NCI-H1092 treated with DMSO at 0.1 percent for 48 hours (cell line): Measurements from ENCODE around the gene CABP4.
A peak's percentile ranks its signal among the peaks of the same experiment; 100 is the strongest.
"Not testable (repeated sequence)": the region's sequence is repeated elsewhere in the genome, so short reads cannot be mapped to it uniquely, and the experiment has no call there.

Experiments used
- DNase-seq: peaks from one replicate; lab custom pipeline; 2025; lab: John Stamatoyannopoulos, UW

Gene CABP4

DNA sequence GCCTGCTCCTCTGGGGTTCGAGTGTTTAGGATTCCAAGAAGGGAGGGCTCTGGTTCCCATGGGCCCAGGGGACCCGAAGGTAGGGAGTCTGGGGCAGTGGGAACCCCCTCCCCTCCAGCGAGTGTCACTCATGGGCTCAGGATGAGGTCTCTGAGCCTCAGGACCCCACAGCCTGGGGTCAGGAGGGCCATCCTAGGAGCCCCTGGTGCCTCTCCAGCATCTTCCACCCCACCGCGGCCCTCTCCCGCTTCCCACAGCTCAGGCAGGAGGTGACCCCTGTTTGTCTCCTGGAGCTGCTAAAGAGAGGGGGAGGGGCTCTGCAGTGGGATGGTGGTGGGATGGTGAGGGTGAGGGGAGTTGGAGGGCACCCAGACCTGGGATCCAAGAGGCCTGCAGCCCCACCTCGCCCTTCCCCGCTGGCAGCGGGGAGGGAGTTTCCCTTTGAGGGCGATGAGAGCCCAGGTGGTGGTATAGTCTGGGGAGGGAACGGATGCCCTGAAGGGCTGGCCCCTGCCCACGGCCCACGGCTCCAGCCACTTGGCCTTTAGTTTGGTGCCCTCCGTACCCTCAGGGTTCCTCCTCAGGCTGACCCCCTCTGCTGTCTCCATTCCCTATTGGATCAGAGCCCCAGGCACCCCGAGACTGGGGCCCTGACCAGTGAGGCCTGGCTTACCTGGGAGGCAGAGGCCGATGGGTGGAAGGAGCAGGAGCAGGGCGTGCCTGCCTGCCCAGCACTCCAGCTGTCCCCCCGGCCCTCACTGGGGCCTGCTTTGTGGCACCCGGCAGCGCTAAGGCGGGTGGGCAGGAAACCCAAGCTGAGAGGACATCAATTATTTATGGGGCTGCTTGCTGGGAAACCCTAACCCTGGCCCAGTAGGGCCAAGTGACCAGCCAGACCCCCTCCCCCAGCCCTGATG lies 1.1 kb upstream of the CABP4 start:
- DNase-seq: no peak

- DNase-seq: no peak
Measured at GRCh38 chr11:67456068-67456705, 1.0 kb downstream of the CABP4 start.

DNA sequence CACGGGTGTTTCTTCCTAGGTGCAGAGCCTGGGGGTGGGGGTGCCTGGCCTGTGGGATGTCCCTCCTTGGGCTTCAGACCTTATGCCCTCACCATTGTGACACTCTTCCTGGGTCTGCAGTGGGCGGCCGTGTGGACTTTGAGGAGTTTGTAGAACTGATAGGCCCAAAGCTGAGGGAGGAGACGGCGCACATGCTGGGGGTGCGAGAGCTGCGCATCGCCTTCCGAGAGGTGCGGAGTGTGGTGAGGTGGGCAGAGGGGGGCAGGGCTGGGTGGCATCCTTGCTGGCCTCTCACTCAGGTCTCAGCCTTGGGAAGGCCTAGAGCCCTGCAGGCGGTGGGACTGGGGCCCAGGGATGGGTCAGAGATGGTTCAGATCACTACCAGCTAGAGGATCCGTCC lies 2.3 kb downstream of the CABP4 start:
- no peak for DNase-seq

DNA sequence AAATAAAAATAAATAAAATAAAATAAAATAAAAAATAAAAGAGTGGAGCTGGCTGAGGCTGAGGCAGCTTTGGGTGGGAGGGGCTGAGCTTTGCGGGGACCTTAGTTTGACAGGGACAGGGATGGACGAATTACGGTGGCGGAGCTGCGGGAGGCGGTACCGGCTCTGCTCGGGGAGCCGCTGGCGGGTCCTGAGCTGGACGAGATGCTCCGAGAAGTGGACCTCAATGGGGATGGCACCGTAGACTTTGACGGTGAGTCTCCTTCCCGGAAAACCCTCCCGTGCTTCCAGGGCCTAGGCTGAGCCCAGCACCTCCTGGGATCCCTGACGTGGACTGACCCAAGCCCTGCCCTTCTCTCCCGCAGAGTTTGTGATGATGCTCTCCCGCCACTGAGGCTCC lies 3.1 kb downstream of the CABP4 start:
- DNase-seq: no peak

DNA sequence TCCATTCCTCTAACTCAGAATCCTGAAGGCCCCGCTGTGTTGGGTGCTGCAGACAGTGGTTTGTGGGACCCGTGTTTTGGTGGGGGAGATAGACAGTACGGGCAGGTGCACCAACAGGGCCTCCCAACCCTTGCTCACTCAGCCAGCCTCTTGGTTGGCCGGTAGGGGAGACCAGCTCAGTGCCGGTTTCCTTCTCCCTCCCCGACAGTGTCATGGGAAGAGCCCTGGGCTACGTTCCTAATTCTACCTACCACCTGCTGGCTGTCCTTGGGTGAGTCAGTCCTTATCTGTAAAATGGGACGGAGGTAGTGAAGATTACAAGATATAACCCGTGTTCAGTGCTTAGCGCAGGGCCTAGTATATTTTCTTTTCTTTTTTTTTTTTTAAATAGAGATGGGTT lies 8.0 kb downstream of the CABP4 start:
- DNase-seq: no peak

DNA sequence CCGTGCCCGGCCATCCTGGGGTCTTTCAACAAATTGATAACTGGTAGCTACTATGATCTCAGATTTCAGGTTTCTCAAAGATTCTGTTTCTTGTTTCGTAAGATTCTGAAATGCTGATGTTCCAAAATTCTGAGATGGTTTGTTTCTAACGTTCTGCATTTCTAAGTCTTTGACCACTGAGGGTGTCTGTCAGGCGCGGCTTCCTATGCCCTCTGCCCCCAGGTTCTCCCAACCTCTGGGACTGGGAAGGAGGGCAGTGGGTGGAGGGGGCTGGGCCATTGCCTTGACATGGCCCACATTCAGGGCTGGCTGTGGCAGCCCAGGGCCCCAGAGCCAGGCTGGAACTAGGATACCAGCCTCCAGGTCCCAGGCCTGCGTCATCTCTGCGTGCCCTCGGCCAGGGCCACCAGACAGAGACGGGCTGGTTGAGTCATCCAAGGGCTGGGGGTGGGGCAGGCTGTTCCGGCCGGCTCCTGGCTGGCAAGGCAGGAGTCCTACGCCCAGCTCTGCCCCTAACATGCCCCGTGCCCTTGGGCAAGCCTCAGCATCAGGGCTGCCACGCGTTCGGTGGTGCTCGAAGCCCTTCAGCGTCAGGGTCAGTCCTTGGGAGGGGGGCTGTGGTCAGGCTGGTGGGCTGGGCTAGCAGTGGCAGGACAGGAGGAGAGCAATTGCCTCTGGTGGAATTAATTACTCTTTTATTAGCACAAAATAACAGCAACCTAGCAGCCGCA lies 8.7 kb downstream of the CABP4 start:
- DNase-seq: no peak

- DNase-seq: peak; percentile 88
Measured at GRCh38 chr11:67464411-67465188, 9.4 kb downstream of the CABP4 start.

- DNase-seq: no peak
Measured at GRCh38 chr11:67465189-67465510, 10.0 kb downstream of the CABP4 start.

GRCh38 chr11:67465530-67465929 lies 10.4 kb downstream of the CABP4 start:
- DNase-seq: not testable (repeated sequence)

GRCh38 chr11:67466367-67466766 lies 11.2 kb downstream of the CABP4 start:
- no peak for DNase-seq

DNA sequence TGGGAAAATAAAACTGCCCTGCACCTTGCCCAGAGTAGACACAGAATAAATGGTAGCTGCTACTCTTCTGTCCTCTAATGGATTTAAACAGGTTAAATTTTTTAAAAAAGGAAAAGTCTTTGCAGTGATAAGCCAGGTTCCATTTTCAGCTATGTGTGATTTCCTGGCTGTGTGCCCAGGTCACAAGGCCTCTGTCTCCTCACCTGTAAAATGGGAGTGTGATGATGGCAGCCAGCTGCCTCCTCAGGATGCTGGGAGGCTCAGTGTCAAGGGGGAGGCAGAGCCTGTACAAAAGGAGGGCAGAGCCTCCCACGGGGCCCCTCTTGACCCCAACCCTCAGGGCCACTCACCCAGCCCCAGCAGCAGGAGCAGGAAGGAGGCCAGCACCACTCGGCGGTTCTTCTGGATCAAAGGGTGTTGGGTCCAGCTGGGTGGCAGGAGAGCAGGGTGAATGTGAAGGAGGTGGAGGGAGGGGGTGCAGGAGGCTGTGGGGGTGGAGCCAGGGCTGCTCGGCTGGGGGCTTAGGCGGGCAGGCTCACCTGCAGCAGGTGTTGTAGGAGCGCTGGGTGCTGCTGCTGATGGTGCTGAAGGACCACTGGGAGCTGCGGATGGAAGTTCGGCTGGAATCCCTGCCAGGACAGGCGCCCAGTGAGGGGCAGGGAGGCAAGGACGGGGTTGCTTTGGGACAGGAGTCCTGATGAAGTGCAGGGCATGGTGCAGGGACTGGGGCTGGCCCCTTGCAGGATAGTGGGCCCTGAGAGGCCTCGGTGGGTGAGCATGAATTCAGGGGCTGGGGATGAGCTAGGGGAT lies 12.0 kb downstream of the CABP4 start:
- no peak for DNase-seq

- peak; percentile 12 for DNase-seq
Measured at GRCh38 chr11:67468056-67468455, 12.9 kb downstream of the CABP4 start.

DNA sequence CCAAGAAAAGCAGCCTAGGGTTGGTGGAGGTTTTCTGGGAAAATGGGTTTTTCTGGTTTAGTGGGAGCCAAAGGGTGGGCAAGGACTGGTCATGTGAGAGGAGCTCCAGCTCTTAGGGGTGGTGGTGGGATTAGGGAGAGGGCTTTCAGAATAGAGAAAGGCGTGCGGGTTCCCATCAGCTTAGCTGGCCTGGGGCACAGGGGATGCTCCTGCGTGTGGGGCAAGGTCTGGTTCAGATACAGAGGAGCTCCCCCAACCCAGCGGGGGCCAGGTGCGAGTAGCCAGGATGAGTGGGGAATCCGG lies 13.3 kb downstream of the CABP4 start:
- DNase-seq: no peak

- DNase-seq: peak; percentile 89
Measured at GRCh38 chr11:67468759-67469507, 13.8 kb downstream of the CABP4 start, which contains the start of gene TMEM134. TMEM134 (minus strand) TSS chr11:67469251; CDS start chr11:67469192, 59 bp downstream.

DNA sequence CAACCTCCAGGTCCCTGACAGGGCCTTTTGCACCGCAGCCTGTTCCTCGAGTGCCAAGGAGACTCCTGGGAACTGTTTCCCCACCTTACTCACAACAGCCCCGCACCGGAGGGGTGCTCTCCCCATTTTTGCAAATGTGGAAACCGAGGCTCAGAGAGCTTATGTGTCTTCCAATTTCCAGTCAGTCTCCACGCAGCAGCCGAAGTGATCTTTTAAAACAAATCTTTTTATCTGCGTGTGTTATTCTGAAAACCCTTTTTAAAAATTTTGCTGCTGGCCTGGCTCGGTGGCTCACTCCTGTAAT lies 14.3 kb downstream of the CABP4 start:
- DNase-seq: no peak

DNA sequence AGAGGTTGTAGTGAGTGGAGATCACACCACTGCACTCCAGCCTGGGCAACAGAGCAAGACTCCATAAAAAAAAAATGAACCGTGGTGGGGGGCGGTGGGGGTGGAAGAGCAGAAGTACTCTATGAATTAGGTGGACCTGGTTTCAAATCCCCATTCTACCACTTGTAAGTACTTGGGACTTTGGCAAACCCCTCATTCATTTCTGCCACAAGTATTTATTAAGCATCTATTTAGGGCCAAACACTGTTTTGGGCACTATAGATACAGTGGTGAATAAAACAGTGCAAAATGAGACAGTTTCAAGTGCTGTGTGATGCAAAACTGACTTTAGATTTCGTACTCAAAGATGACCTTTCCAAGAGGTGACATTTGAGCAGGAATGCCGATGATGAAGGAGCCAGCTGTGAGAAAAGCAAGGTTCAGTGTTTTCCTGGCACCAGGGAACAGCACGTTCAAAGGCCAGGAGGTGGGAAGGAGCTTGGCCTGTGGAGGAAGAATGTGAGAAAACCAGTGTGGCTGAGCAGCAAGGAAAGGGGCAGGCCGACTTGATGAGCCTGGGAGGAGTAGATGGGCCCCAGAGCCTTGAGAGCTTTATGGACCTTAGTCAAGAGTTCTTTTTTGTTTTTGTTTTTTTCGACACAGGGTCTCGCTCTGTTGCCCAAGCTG lies 15.3 kb downstream of the CABP4 start:
- no peak for DNase-seq

GRCh38 chr11:67472882-67473281 lies 17.7 kb downstream of the CABP4 start:
- no peak for DNase-seq

- not testable (repeated sequence) for DNase-seq
Measured at GRCh38 chr11:67476692-67477091, 21.5 kb downstream of the CABP4 start.

DNA sequence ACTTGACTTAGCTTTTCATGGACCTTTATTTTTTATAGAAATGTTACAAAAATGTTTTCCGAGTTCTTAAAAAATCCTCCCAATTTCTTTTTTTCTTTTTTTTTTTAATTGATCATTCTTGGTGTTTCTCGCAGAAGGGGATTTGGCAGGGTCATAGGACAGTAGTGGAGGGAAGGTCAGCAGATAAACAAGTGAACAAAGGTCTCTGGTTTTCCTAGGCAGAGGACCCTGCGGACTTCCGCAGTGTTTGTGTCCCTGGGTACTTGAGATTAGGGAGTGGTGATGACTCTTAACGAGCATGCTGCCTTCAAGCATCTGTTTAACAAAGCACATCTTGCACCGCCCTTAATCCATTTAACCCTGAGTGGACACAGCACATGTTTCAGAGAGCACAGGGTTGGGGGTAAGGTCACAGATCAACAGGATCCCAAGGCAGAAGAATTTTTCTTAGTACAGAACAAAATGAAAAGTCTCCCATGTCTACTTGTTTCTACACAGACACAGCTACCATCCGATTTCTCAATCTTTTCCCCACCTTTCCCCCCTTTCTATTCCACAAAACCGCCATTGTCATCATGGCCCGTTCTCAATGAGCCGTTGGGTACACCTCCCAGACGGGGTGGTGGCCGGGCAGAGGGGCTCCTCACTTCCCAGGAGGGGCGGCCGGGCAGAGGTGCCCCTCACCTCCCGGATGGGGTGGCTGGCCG lies 22.3 kb downstream of the CABP4 start:
- not testable (repeated sequence) for DNase-seq
